ENCODE measurements around the gene RDH11.

GRCh38 chr14:67638642-67639041, 56.9 kb downstream of the RDH11 start:
- no peak for TF ChIP-seq CTCF (IDR thresholded peaks at IDR 0.05; ENCODE audit: insufficient read depth, low read length)
- no peak for TF ChIP-seq REST (IDR thresholded peaks at IDR 0.05; ENCODE audit: insufficient replicate concordance, low read depth)
- no peak for TF ChIP-seq GABPA (IDR thresholded peaks at IDR 0.05; ENCODE audit: low read depth)
- no peak for TF ChIP-seq POLR2AphosphoS5 (IDR thresholded peaks at IDR 0.05; ENCODE audit: low read depth)
